AG08396 (cell line): ENCODE data around the gene CD300C.
"Not testable (repeated sequence)": the region's sequence is repeated elsewhere in the genome, so short reads cannot be mapped to it uniquely, and the experiment has no call there.

ENCODE experiments used
- DNase-seq: peaks from one replicate; pipeline ENCODE4 v3.0.0; 2012; ENCODE audit warnings: low spot score, mixed read lengths

CD300C gene

DNA sequence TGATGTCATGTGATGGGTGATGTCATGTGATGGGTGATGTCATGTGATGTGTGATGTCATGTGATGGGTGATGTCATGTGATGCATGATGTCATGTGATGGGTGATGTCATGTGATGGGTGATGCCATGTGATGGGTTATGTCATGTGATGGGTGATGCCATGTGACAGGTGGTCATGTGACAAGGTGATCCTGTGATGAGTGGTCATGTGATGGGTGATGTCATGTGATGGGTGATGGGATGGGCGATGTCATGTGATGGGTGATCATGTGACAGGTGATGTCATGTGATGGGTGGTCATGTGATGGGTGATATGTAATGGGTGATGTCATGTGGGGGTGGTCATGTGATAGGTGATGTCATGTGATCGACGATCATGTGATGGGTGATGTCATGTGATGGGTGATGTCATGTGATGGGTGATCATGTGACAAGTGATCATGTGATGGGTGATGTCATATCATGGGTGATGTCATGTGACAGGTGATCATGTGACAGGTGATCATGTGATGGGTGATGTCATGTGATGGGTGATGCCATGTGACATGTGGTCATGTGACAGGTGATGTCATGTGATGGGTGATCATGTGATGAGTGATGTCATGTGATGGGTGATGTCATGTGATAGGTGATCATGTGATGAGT lies 31.8 kb downstream of the CD300C start:
- no peak for DNase-seq

DNA sequence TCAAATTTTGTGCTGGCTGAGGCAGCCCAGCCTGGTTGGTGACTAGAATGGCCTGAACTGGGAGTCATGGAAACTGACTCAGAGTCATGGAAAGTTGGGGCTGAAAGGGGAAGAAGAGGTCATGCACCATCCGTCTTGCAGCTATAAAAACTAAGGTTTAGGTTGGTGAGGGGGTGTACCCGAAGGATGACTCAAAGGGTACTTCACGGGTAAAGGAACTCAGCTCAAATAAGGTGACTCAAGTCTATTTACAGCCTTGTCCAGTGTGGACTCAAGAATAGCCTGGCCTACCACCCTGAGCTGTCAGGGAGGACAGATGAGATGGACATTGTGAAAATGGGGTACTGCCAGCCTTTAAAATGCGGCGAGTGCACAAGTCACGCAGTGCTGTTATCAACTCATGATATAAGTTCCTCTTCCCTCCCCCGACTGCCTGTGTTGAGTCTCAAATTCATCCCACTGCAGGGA lies 33.3 kb downstream of the CD300C start:
- DNase-seq: no peak

DNA sequence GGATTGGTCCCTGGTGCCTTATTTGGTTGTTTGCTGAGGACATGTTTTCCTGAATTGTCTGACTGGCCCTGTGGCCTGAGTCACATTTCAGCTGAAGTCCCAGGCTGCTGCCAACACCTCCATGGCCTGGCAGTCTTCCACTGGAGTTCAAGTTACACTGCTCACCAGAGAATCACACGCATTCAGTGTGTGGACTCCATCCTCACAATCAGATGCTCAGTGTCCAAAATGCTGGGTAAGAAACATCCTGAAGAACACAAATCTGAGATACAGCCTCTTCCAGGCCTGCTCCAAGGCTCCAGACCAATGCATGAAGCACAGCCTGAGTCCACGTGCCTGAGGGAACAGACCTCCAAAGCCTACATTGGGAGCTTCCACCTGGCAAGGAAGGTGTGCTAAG lies 33.9 kb downstream of the CD300C start:
- DNase-seq: no peak

DNA sequence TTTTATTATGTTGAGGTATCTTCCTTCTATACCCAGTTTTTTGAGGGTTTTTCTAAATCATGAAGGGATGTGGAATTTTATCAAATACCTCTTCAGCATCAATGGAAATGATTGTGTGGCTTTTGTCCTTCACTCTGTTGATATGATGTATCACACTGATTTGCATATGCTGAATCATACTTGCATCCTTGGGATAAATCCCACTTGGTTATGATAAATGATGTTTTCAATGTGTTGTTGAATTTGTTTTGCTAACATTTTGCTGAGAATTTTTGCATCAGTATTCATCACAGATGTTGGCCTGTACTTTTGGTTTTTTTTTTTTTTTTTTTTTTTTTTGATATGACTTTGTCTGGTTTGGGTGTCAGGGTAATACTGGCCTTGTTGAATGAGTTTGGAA lies 37.8 kb downstream of the CD300C start:
- DNase-seq: no peak

DNA sequence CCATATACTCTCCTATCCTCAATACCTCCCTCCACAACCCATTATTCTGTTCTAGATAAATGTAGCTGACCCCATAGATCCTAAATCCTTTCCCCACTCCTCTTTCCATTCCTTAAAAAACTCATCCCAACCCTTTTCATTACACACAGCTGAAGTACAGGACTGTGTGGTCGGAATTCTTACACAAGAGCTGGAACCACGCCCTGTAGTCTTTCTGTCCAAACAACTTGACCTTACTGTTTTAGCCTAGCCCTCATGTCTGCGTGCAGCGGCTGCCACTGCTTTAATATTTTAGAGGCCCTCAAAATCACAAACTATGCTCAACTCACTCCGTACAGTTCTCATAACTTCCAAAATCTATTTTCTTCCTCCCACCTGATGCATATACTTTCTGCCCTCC lies 42.0 kb downstream of the CD300C start:
- DNase-seq: not testable (repeated sequence)

DNA sequence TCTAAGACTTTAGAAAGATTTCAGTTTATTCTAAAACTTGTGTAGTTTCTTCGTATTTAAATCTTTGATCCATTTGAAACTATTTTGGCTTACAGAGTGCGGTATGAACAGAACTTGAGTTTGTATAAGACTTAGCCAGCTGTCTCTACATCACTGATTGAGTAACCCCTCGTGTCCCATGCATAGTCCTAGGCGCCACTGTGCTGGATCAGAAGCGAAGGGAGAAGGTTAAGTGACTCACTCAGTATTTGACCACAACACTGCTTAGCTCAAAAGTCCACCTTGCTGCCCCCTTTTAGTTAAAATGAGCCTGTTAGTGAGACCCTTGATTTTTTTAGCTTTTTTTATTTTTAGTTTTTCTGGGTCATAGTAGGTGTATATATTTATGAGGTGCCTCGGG lies 43.1 kb downstream of the CD300C start:
- DNase-seq: no peak

DNA sequence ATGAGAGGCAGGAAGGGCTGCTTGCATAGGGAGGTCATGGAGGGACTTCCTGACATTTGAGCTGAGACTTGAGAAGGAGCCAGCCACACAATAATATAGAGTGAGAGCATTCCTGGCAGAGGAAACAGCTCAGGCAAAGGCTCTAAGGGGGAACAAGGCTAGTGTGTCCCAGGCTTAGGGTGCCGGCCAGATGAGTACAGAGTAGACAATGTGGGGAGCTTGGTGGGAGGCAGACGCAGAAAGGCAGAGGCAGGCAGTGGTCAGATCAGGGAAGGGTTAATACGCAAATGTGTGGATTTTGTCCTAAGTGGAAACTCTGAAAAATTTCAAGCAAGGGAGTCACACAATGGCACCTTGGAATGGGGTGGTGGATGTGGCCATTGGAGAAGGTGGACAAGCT lies 45.9 kb downstream of the CD300C start:
- no peak for DNase-seq

DNA sequence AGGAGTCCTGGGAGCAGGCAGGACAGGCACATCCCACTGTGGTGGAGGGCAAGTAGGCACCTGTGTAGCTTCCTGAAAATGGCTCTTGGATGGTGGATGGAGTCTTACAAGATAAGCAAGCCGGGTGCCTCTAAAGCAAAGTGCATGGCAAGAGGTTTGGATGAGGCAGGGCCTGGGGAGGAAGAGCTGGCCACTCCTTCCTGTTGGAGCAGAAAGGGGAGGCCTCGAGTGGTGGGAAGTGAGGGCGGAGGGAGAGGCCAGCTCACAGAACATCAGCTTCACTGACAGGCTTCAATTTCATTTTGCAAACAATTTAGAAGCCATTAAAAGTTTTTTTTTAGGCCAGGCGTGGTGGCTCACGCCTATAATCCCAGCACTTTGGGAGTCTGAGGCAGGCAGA lies 48.4 kb downstream of the CD300C start:
- no peak for DNase-seq

DNA sequence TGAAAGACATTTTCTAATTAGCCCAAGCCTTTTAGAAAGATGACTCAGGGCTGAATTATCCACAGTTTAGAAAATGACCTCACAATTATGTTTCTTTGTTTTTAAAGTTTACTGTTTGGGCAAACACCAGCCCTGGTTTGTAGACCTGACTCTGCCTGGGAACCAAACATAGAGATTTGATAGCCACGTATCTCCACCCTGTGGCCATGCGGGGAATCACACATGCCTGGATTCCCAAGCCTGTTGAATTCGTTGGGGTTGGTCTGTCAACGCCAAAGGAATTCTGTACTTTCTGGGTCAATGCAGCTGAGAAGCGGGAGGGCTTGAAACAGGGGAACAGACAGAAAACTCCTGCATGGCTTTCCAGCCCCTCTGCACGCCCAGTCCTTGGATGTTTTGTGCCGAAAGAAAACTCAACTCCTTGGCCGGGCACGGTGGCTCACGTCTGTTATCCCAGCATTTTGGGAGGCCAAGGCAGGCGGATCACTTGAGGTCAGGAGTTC lies 52.5 kb downstream of the CD300C start:
- DNase-seq: peak; percentile 70

DNA sequence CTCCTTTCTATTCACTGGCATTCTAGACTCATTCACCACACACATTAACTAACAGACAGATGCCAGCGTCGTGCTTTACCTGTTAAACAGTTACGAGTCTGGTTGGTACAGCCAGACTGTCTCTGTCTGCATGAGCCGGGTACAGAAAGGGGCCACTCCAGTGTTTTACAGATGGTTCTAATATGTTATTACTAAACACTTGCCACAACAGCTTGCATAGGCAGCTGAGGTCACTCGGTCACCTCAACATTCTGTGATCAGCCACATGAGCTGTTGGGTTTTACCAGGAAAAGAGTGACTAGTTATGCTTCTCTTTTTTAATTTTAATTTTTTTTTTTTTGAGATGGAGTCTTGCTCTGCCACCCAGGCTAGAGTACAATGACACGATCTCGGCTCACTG lies 54.3 kb downstream of the CD300C start:
- DNase-seq: no peak
